Panc1 (cell line): Measurements from ENCODE around the gene EARS2. TPM values are rescaled to one million over a fixed set of nuclear protein-coding genes. Genes with fewer than 3 reads are reported as not detected.

Experiments used
- ATAC-seq: fragments of 200-7000 bp; cut with Tn5 transposase; 2 replicates; pipeline ENCODE4 v1.9.1; 2020; ENCODE audit warnings: mild to moderate bottlenecking, moderate library complexity
- BruUV-seq: library from RNA; stranded (reverse); fragments of 400-500 nt; replicated peaks from 2 replicates; lab custom pipeline; 2021; lab: Mats Ljungman, UMichigan
- CTCF ChIA-PET: fragments of 300-600 bp; sonication (Branson Sonifier 250); formaldehyde crosslinking; loops from one replicate; lab custom pipeline; 2022; ENCODE audit warnings: antibody characterized with exemption; lab: Charles Lee
- POLR2A ChIA-PET: fragments of 300-600 bp; sonication (Branson Sonifier 250); formaldehyde crosslinking; loops from one replicate; lab custom pipeline; 2022; ENCODE audit warnings: antibody characterized with exemption; lab: Charles Lee
- DNase-seq: peaks from one replicate; pipeline ENCODE4 v3.0.0-alpha.2; 2010; ENCODE audit warnings: low read depth, low spot score
- H3K27ac ChIP-seq: 2 replicates; pipeline ENCODE4 v1.5.1; 2011; ENCODE audit warnings: mild to moderate bottlenecking, low read length, inconsistent platforms
- H3K27me3 ChIP-seq: fragments of 200-500 bp; sonication (Bioruptor generic); 2 replicates; pipeline ENCODE4 v1.6.0; 2014; ENCODE audit warnings: low read length, inconsistent platforms; ENCODE audit not compliant: control insufficient read depth, insufficient read depth
- H3K36me3 ChIP-seq: fragments of 200-500 bp; sonication (Bioruptor generic); 2 replicates; pipeline ENCODE4 v1.5.1; 2014; ENCODE audit warnings: inconsistent platforms, mild to moderate bottlenecking, low read length, moderate library complexity; ENCODE audit not compliant: control insufficient read depth, insufficient read depth
- H3K4me1 ChIP-seq: 2 replicates; pipeline ENCODE4 v1.5.1; 2011; ENCODE audit warnings: inconsistent platforms, mild to moderate bottlenecking, low read length, moderate library complexity; ENCODE audit not compliant: control insufficient read depth, insufficient read depth
- H3K4me3 ChIP-seq, 2 experiments: 2 replicates each; pipeline ENCODE4 v1.5.1; 2011 to 2012; ENCODE audit warnings: low read depth in 2 of 2, low read length in 2 of 2, mild to moderate bottlenecking in 2 of 2, inconsistent platforms in 1 of 2, moderate library complexity in 1 of 2
- H3K9me3 ChIP-seq: fragments of 200-500 bp; sonication (Bioruptor generic); 2 replicates; pipeline ENCODE4 v1.5.1; 2014; ENCODE audit warnings: low read depth, mild to moderate bottlenecking, inconsistent platforms, low read length, moderate library complexity; ENCODE audit not compliant: control insufficient read depth, insufficient read depth
- CTCF ChIP-seq: fragments of 450-650 bp; IDR thresholded peaks from 2 replicates; pipeline ENCODE4 v1.5.1; 2017; ENCODE audit warnings: mild to moderate bottlenecking
- POLR2AphosphoS5 ChIP-seq: IDR thresholded peaks from 2 replicates; pipeline ENCODE4 v1.6.1; 2012; ENCODE audit warnings: mild to moderate bottlenecking, low read depth, low read length, moderate library complexity
- REST ChIP-seq, 2 experiments: IDR thresholded peaks; 2 replicates each; pipeline ENCODE4 v1.6.1; 2011 to 2012; ENCODE audit warnings: low read depth in 2 of 2, control low read depth in 1 of 2, low read length in 1 of 2, mild to moderate bottlenecking in 1 of 2, moderate library complexity in 1 of 2; ENCODE audit not compliant: insufficient read depth in 1 of 2
- SIN3A ChIP-seq: IDR thresholded peaks from 2 replicates; pipeline ENCODE4 v1.6.1; 2012; ENCODE audit warnings: low read depth, mild to moderate bottlenecking, low read length, moderate library complexity, borderline replicate concordance; ENCODE audit not compliant: insufficient read depth
- TCF7L2 ChIP-seq: IDR thresholded peaks from 2 replicates; pipeline ENCODE4 v1.6.1; 2011; ENCODE audit warnings: mild to moderate bottlenecking, low read depth, low read length, inconsistent platforms
- in situ Hi-C: cut with HindIII; loops from 2 replicates; pipeline ENCODE4 v1.10.0; 2016; ENCODE audit warnings: low sequenced_read_pairs, low pct_unique_long_range_greater_than_20kb
- intact Hi-C: fragments of 100-400 bp; cut with micrococcal nuclease; formaldehyde crosslinking; loops from one replicate; pipeline ENCODE4 v1.10.0; 2022; ENCODE audit not compliant: unreplicated experiment
- total RNA-seq: library from RNA; stranded (reverse); gene quantifications from one replicate; pipeline ENCODE4 v1.2.1, GENCODE V29; 2021; ENCODE audit not compliant: unreplicated experiment

EARS2 gene
- total RNA-seq, 1 experiment from 2014 or later = 31.3 TPM

- in situ Hi-C loops = no loop called here
- peaks cover 17% of the 10 kb centered on the region for H3K36me3 ChIP-seq
- TF ChIP-seq TCF7L2 (no peak), CTCF (no peak), REST (IDR thresholded peaks at IDR 0.05; ENCODE audit: insufficient read depth in 1 of 2, low read depth in 2 of 2, low read length in 1 of 2) (no peak), POLR2AphosphoS5 (no peak), SIN3A (no peak)
- no peaks in the 10 kb centered on the region for H3K27me3 ChIP-seq
- POLR2A ChIA-PET = no interaction called here
- CTCF ChIA-PET = no interaction called here
- no TSS peak for BruUV-seq
- DNase-seq (no peak), ATAC-seq (no peak)
- no peak overlapping the region for H3K4me3 ChIP-seq
- intact Hi-C loops = no loop called here
- H3K4me1 ChIP-seq = no peaks in the 10 kb centered on the region
- no peak overlapping the region for H3K27ac ChIP-seq
- H3K9me3 ChIP-seq = no peaks in the 10 kb centered on the region
Measured at GRCh38 chr16:23535901-23536300, 21.2 kb downstream of the EARS2 start.

GRCh38 chr16:23534868-23535860 is 22.0 kb downstream of the EARS2 start:
- Histone ChIP-seq H3K4me1 (no peaks in the 10 kb centered on the region), H3K27ac (no peak overlapping the region), H3K9me3 (no peaks in the 10 kb centered on the region), H3K4me3 (no peak overlapping the region), H3K36me3 (peaks cover 17% of the 10 kb centered on the region), H3K27me3 (no peaks in the 10 kb centered on the region)
- ATAC-seq = no peak
- no peak for DNase-seq
- no peak for TF ChIP-seq REST (IDR thresholded peaks at IDR 0.05; ENCODE audit: insufficient read depth in 1 of 2, low read depth in 2 of 2, low read length in 1 of 2)
- TF ChIP-seq TCF7L2 = no peak
- no peak for TF ChIP-seq CTCF
- no peak for TF ChIP-seq POLR2AphosphoS5
- no peak for TF ChIP-seq SIN3A
- in situ Hi-C loops = no loop called here
- intact Hi-C loops = no loop called here
- POLR2A ChIA-PET = no interaction called here
- BruUV-seq = no TSS peak
- CTCF ChIA-PET = no interaction called here
